Liver (tissue), 9 donors: ENCODE data around the gene EXOC4. TPM values are rescaled to one million over a fixed set of nuclear protein-coding genes. Genes with fewer than 3 reads are reported as not detected.

Source experiments
- DNase-seq: peaks from one replicate; pipeline ENCODE4 v3.0.0-alpha.2; 2017; ENCODE audit warnings: low spot score
- H3K27ac ChIP-seq, 2 donors: one replicate each; pipeline ENCODE4 v1.7.0; 2013; ENCODE audit warnings: inconsistent platforms in 2 of 2, low read length in 2 of 2, control low read depth in 1 of 2, low read depth in 1 of 2, mild to moderate bottlenecking in 1 of 2
- H3K27me3 ChIP-seq, 4 donors: one replicate each; pipeline versions ENCODE4 v1.6.1 to v1.7.0; 2013; ENCODE audit warnings: low read length in 3 of 4, inconsistent platforms in 1 of 4, mild to moderate bottlenecking in 1 of 4, moderate library complexity in 1 of 4; ENCODE audit not compliant: control insufficient read depth in 4 of 4, insufficient read depth in 4 of 4
- H3K36me3 ChIP-seq, 4 donors: one replicate each; pipeline versions ENCODE4 v1.6.1 to v1.7.0; 2013; ENCODE audit warnings: low read length in 3 of 4, mild to moderate bottlenecking in 3 of 4, low read depth in 1 of 4, moderate library complexity in 1 of 4; ENCODE audit not compliant: control insufficient read depth in 4 of 4, insufficient read depth in 3 of 4
- H3K4me1 ChIP-seq, 4 donors: one replicate each; pipeline versions ENCODE4 v1.6.1 to v1.7.0; 2013; ENCODE audit warnings: low read length in 3 of 4, mild to moderate bottlenecking in 3 of 4, moderate library complexity in 1 of 4; ENCODE audit not compliant: control insufficient read depth in 4 of 4, insufficient read depth in 4 of 4
- H3K4me3 ChIP-seq, 3 donors: one replicate each; pipeline versions ENCODE4 v1.6.1 to v1.7.0; 2013; ENCODE audit warnings: low read length in 3 of 3, control low read depth in 1 of 3, low read depth in 1 of 3, mild to moderate bottlenecking in 1 of 3
- H3K9ac ChIP-seq, 2 donors: one replicate each; pipeline ENCODE4 v1.7.0; 2013; ENCODE audit warnings: low read length in 2 of 2, mild to moderate bottlenecking in 2 of 2, moderate library complexity in 2 of 2, control low read depth in 1 of 2, low read depth in 1 of 2
- H3K9me3 ChIP-seq, 4 donors: one replicate each; pipeline versions ENCODE4 v1.6.1 to v1.7.0; 2013; ENCODE audit warnings: low read length in 3 of 4; ENCODE audit not compliant: control insufficient read depth in 4 of 4
- EGR1 ChIP-seq, 2 donors: IDR thresholded peaks; 2 replicates each; pipeline ENCODE4 v1.6.1; 2016 to 2018; ENCODE audit warnings: antibody characterized with exemption in 2 of 2, low read depth in 2 of 2
- FOXA2 ChIP-seq: IDR thresholded peaks from 2 replicates; pipeline ENCODE4 v1.6.1; 2016; ENCODE audit warnings: antibody characterized with exemption
- GABPA ChIP-seq, 2 donors: IDR thresholded peaks in 1 of 2; conservative IDR thresholded peaks in 1 of 2; 2 replicates each; pipeline ENCODE4 v1.6.1; 2016; ENCODE audit warnings: antibody characterized with exemption in 2 of 2, mild to moderate bottlenecking in 1 of 2, moderate library complexity in 1 of 2
- HNF4A ChIP-seq, 2 donors: conservative IDR thresholded peaks; 2 replicates each; pipeline ENCODE4 v1.6.1; 2016; ENCODE audit warnings: antibody characterized with exemption in 2 of 2, mild to moderate bottlenecking in 2 of 2
- JUND ChIP-seq, 2 donors: IDR thresholded peaks; 2 replicates each; pipeline ENCODE4 v1.6.1; 2016; ENCODE audit warnings: antibody characterized with exemption in 2 of 2
- NR2F2 ChIP-seq: IDR thresholded peaks from 2 replicates; pipeline ENCODE4 v1.6.1; 2016; ENCODE audit warnings: antibody characterized with exemption
- RAD21 ChIP-seq, 2 donors: IDR thresholded peaks; 2 replicates each; pipeline ENCODE4 v1.6.1; 2016; ENCODE audit warnings: antibody characterized with exemption in 2 of 2, mild to moderate bottlenecking in 2 of 2
- REST ChIP-seq: IDR thresholded peaks from 2 replicates; pipeline ENCODE4 v1.6.1; 2016; ENCODE audit warnings: antibody characterized with exemption, mild to moderate bottlenecking
- RXRA ChIP-seq, 2 donors: IDR thresholded peaks; 2 replicates each; pipeline ENCODE4 v1.6.1; 2017 to 2018; ENCODE audit warnings: antibody characterized with exemption in 2 of 2, mild to moderate bottlenecking in 1 of 2
- SP1 ChIP-seq: IDR thresholded peaks from 2 replicates; pipeline ENCODE4 v1.6.1; 2018; ENCODE audit warnings: antibody characterized with exemption, mild to moderate bottlenecking
- TAF1 ChIP-seq: conservative IDR thresholded peaks from 2 replicates; pipeline ENCODE4 v1.6.1; 2016; ENCODE audit warnings: antibody characterized with exemption, mild to moderate bottlenecking
- YY1 ChIP-seq: IDR thresholded peaks from 2 replicates; pipeline ENCODE4 v1.6.1; 2016; ENCODE audit warnings: antibody characterized with exemption, mild to moderate bottlenecking
- ZBTB33 ChIP-seq: IDR thresholded peaks from 2 replicates; pipeline ENCODE4 v1.6.1; 2016; ENCODE audit warnings: antibody characterized with exemption
- WGBS: extraction: QIAGEN DNeasy Blood & Tissue Kit; methylation state at CpG from one replicate; pipeline ENCODE4 v1.1.7; 2013; 5-methylcytosine and 5-hydroxymethylcytosine counted together
- polyA plus RNA-seq, 2 donors: library from polyadenylated mRNA; stranded (reverse) in 1 of 2; unstranded in 1 of 2; fragments of 200-250 nt in 1 of 2; fragments of >200 nt in 1 of 2; fragmentation: Nextera tagmentation in 1 of 2; extraction: Ambion mirVana in 1 of 2; gene quantifications; one replicate each; pipeline versions ENCODE4 v1.2.1 to v1.2.3, GENCODE V29; 2013 to 2015
- total RNA-seq, 2 donors: library from RNA; depleted of rRNA; stranded (reverse); fragments of >200 nt; gene quantifications; one replicate each; pipeline ENCODE4 v1.2.3, GENCODE V29; 2014
- TF ChIP-seq, protein P1 (sequence below): fragments of 150-350 bp; IDR thresholded peaks from 2 replicates; pipeline ENCODE4 v1.5.1; 2017; ENCODE audit warnings: improper control_type of control experiment, low read depth, low read length; ENCODE audit not compliant: missing input control
- TF ChIP-seq, protein P2 (sequence below): IDR thresholded peaks from 2 replicates; pipeline ENCODE4 v1.6.1; 2016; ENCODE audit warnings: antibody characterized with exemption
- TF ChIP-seq, protein P3 (sequence below): IDR thresholded peaks from 2 replicates; pipeline ENCODE4 v1.6.1; 2016; ENCODE audit warnings: antibody characterized with exemption
- donor health status: healthy.
- donor health status: healthy.
- donor health status: healthy.
- donor health status: healthy.
- donor health status: healthy.

EXOC4 gene
- total and polyA plus RNA-seq, 4 donors: 9.5 to 55.9 (median 23.6) TPM

DNA sequence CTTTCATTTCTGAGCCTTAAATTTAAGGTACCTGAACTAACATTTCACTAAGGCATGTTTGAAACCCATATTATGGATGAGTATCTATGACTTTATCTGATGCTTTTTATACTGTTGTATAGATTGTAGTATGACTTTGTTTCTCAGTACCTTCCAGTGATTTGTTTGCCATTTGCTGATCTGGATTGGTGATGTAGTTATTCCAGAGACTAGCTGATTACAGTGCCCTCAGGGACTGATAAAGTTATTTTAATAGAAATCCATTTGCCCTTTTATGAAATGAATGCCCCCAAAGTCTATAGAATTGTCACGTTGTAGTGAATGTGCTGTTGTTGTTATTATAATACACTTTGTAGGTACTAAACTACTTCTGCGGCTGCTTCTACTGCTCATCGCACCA is 488.8 kb downstream of the EXOC4 start:
- no peak overlapping the region for H3K27ac ChIP-seq
- H3K9me3 ChIP-seq: no peaks in the 10 kb centered on the region
- no peak overlapping the region for H3K9ac ChIP-seq
- H3K36me3 ChIP-seq: no peaks in the 10 kb centered on the region
- H3K4me1 ChIP-seq: no peaks in the 10 kb centered on the region
- no peaks in the 10 kb centered on the region for H3K27me3 ChIP-seq
- no peak for TF ChIP-seq GABPA (IDR thresholded peaks at IDR 0.05 in 1 of 2, conservative IDR thresholded peaks at IDR 0.05 in 1 of 2)
- TF ChIP-seq EGR1 (IDR thresholded peaks at IDR 0.05; ENCODE audit: low read depth in 2 of 2): no peak
- no peak for TF ChIP-seq SP1
- no peak for TF ChIP-seq TAF1
- TF ChIP-seq, protein P1, sequence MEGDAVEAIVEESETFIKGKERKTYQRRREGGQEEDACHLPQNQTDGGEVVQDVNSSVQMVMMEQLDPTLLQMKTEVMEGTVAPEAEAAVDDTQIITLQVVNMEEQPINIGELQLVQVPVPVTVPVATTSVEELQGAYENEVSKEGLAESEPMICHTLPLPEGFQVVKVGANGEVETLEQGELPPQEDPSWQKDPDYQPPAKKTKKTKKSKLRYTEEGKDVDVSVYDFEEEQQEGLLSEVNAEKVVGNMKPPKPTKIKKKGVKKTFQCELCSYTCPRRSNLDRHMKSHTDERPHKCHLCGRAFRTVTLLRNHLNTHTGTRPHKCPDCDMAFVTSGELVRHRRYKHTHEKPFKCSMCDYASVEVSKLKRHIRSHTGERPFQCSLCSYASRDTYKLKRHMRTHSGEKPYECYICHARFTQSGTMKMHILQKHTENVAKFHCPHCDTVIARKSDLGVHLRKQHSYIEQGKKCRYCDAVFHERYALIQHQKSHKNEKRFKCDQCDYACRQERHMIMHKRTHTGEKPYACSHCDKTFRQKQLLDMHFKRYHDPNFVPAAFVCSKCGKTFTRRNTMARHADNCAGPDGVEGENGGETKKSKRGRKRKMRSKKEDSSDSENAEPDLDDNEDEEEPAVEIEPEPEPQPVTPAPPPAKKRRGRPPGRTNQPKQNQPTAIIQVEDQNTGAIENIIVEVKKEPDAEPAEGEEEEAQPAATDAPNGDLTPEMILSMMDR: no peak
- TF ChIP-seq, protein P2, sequence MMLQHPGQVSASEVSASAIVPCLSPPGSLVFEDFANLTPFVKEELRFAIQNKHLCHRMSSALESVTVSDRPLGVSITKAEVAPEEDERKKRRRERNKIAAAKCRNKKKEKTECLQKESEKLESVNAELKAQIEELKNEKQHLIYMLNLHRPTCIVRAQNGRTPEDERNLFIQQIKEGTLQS: no peak
- no peak for TF ChIP-seq ZBTB33
- no peak for TF ChIP-seq HNF4A (conservative IDR thresholded peaks at IDR 0.05)
- no peak for TF ChIP-seq YY1
- no peak for TF ChIP-seq FOXA2
- no peak for TF ChIP-seq JUND (IDR thresholded peaks at IDR 0.05)
- TF ChIP-seq RAD21 (IDR thresholded peaks at IDR 0.05): no peak
- no peak for TF ChIP-seq RXRA (IDR thresholded peaks at IDR 0.05)
- TF ChIP-seq, protein P3, sequence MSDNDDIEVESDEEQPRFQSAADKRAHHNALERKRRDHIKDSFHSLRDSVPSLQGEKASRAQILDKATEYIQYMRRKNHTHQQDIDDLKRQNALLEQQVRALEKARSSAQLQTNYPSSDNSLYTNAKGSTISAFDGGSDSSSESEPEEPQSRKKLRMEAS: no peak
- WGBS: 97% methylated on average over 3 of the region's 3 CpGs
- H3K4me3 ChIP-seq: no peak overlapping the region
- DNase-seq: no peak

- no peaks in the 10 kb centered on the region for H3K36me3 ChIP-seq
- WGBS: 86% methylated on average over 6 of the region's 6 CpGs
- H3K27ac ChIP-seq: no peak overlapping the region
- no peak overlapping the region for H3K9ac ChIP-seq
- H3K27me3 ChIP-seq: no peaks in the 10 kb centered on the region
- no peak for DNase-seq
- H3K4me3 ChIP-seq: no peak overlapping the region
- H3K9me3 ChIP-seq: no peaks in the 10 kb centered on the region
- no peaks in the 10 kb centered on the region for H3K4me1 ChIP-seq
- TF ChIP-seq RAD21 (IDR thresholded peaks at IDR 0.05) (peak in 1 of 2 donors; percentile 54), SP1 (no peak), FOXA2 (no peak), GABPA (IDR thresholded peaks at IDR 0.05 in 1 of 2, conservative IDR thresholded peaks at IDR 0.05 in 1 of 2) (no peak), NR2F2 (no peak), YY1 (no peak), JUND (IDR thresholded peaks at IDR 0.05) (no peak), REST (no peak), HNF4A (conservative IDR thresholded peaks at IDR 0.05) (no peak), ZBTB33 (no peak)
- TF ChIP-seq, protein P1: peak; percentile 15
- TF ChIP-seq, protein P3: no peak
- TF ChIP-seq, protein P2: no peak
Observed at GRCh38 chr7:133742709-133743538, 490.0 kb downstream of the EXOC4 start.
